HL-60 (cell line): ENCODE results near the gene CRYBA2.

Source experiments
- GABPA ChIP-seq: IDR thresholded peaks from 2 replicates; pipeline ENCODE4 v1.6.1; 2012; ENCODE audit warnings: low read depth
- POLR2AphosphoS5 ChIP-seq: IDR thresholded peaks from 2 replicates; pipeline ENCODE4 v1.6.1; 2012; ENCODE audit warnings: low read depth
- TF ChIP-seq, protein P1 (sequence below): IDR thresholded peaks from one replicate; pipeline ENCODE4 v1.5.1; 2011; ENCODE audit warnings: low read length, control low read depth, inconsistent platforms; ENCODE audit not compliant: insufficient read depth
- TF ChIP-seq, protein P2 (sequence below): IDR thresholded peaks from 2 replicates; pipeline ENCODE4 v1.6.1; 2012; ENCODE audit warnings: low read depth; ENCODE audit not compliant: insufficient replicate concordance

DNA sequence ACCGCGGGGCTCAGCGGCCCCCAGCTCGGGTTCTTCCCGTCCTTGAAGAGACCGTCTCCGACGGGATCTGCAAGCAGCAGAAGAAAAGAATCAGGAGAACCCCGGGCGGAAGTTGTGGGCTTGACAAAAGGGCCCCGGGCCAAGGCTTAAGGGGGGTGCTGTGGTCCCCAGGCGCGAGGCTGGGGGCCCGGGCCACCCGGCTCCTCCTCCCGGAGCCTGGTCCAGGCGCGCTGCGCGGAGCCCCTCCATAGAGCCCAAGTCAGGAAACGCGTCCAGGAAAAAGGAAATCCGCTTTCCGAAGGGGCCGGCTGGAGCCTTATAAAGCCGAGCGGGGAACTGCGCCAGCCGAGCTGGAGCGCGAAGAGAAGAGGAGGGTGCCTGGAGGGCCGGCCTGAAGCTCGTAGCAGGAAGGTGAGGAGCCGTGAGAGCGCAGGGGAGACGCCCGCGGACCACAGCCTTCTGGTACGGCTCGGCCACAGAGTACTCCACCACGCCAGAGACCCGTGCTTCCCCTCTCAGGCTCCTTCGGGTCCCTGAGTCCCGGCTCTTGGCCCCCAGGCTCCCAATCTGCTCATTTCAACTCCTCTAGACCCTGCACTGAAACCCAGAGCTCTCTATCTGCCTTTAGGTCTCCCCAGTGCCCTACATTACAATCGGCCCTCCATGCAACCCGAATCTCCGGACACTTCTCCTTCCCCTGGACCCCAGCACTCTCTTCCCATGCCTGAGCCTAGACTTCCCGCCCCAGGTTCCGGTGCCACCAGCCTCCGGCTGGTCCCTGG is 8.8 kb downstream of the CRYBA2 start:
- TF ChIP-seq, protein P1, sequence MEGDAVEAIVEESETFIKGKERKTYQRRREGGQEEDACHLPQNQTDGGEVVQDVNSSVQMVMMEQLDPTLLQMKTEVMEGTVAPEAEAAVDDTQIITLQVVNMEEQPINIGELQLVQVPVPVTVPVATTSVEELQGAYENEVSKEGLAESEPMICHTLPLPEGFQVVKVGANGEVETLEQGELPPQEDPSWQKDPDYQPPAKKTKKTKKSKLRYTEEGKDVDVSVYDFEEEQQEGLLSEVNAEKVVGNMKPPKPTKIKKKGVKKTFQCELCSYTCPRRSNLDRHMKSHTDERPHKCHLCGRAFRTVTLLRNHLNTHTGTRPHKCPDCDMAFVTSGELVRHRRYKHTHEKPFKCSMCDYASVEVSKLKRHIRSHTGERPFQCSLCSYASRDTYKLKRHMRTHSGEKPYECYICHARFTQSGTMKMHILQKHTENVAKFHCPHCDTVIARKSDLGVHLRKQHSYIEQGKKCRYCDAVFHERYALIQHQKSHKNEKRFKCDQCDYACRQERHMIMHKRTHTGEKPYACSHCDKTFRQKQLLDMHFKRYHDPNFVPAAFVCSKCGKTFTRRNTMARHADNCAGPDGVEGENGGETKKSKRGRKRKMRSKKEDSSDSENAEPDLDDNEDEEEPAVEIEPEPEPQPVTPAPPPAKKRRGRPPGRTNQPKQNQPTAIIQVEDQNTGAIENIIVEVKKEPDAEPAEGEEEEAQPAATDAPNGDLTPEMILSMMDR: no peak
- no peak for TF ChIP-seq POLR2AphosphoS5
- TF ChIP-seq, protein P2, sequence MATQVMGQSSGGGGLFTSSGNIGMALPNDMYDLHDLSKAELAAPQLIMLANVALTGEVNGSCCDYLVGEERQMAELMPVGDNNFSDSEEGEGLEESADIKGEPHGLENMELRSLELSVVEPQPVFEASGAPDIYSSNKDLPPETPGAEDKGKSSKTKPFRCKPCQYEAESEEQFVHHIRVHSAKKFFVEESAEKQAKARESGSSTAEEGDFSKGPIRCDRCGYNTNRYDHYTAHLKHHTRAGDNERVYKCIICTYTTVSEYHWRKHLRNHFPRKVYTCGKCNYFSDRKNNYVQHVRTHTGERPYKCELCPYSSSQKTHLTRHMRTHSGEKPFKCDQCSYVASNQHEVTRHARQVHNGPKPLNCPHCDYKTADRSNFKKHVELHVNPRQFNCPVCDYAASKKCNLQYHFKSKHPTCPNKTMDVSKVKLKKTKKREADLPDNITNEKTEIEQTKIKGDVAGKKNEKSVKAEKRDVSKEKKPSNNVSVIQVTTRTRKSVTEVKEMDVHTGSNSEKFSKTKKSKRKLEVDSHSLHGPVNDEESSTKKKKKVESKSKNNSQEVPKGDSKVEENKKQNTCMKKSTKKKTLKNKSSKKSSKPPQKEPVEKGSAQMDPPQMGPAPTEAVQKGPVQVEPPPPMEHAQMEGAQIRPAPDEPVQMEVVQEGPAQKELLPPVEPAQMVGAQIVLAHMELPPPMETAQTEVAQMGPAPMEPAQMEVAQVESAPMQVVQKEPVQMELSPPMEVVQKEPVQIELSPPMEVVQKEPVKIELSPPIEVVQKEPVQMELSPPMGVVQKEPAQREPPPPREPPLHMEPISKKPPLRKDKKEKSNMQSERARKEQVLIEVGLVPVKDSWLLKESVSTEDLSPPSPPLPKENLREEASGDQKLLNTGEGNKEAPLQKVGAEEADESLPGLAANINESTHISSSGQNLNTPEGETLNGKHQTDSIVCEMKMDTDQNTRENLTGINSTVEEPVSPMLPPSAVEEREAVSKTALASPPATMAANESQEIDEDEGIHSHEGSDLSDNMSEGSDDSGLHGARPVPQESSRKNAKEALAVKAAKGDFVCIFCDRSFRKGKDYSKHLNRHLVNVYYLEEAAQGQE: no peak
- no peak for TF ChIP-seq GABPA
